NT2/D1 (cell line): ENCODE results near the gene PTPN14.

Experiments used
- YY1 ChIP-seq: IDR thresholded peaks from 2 replicates; pipeline ENCODE4 v1.6.1; 2011; ENCODE audit not compliant: insufficient read length, insufficient read depth
- ZNF274 ChIP-seq: IDR thresholded peaks from 2 replicates; pipeline ENCODE4 v1.6.1; 2011; ENCODE audit warnings: mild to moderate bottlenecking, low read depth, low read length

DNA sequence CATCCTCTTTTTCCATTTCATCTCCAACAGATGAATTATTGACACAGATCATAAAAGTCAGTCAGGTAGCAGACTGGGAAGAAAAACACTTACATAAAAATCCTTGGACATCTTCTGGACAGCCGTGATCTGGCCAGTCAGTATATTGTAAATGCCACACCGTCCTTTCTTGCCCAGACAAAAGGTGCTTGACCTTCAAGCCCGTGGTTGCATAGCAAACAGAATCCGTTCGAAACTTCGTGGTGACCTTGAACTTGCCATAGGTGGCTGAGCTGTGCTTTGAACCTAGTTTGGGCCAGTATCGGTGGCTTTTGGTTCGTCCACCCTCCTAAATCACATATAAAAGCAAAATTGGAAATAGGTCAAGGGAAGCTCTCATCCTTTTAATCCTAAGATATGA lies 182.0 kb downstream of the PTPN14 start:
- TF ChIP-seq YY1 (no peak), ZNF274 (no peak)
